Gastrocnemius medialis (tissue), 4 donors: ENCODE results near the gene MED17. TPM values are rescaled to one million over a fixed set of nuclear protein-coding genes. Genes with fewer than 3 reads are reported as not detected.

ENCODE experiments used
- ATAC-seq, 2 donors: fragments of 150-250 bp; one replicate each; pipeline ENCODE4 v1.9.1; 2016
- DNase-seq, 2 donors: peaks; one replicate each; pipeline ENCODE4 v3.0.0-alpha.2; 2019
- H3K27ac ChIP-seq, 4 donors: fragments of 200-600 bp; sonication (generic); 1 replicate in 1 of 4; 2 replicates in 3 of 4; pipeline ENCODE4 v1.5.1; 2016 to 2018; ENCODE audit warnings: mild to moderate bottlenecking in 2 of 4, moderate library complexity in 1 of 4
- H3K27me3 ChIP-seq, 3 donors: fragments of 200-600 bp; sonication (generic) in 2 of 3; 1 replicate in 1 of 3; 2 replicates in 2 of 3; pipeline versions ENCODE4 v1.5.1 to v1.6.0; 2016 to 2019; ENCODE audit warnings: mild to moderate bottlenecking in 1 of 3, moderate library complexity in 1 of 3
- H3K36me3 ChIP-seq, 2 donors: fragments of 200-600 bp; sonication (generic) in 1 of 2; one replicate each; pipeline ENCODE4 v1.5.1; 2017 to 2018
- H3K4me1 ChIP-seq, 2 donors: fragments of 200-600 bp; sonication (generic) in 1 of 2; one replicate each; pipeline ENCODE4 v1.5.1; 2016 to 2017; ENCODE audit warnings: mild to moderate bottlenecking in 2 of 2
- H3K4me3 ChIP-seq, 4 donors: fragments of 200-600 bp; sonication (generic) in 3 of 4; 1 replicate in 1 of 4; 2 replicates in 3 of 4; pipeline ENCODE4 v1.5.1; 2016 to 2019; ENCODE audit warnings: mild to moderate bottlenecking in 2 of 4
- H3K9me3 ChIP-seq, 3 donors: fragments of 200-600 bp; sonication (generic) in 2 of 3; 1 replicate in 1 of 3; 2 replicates in 2 of 3; pipeline ENCODE4 v1.5.1; 2016 to 2019
- CTCF ChIP-seq, 5 experiments: fragments of 450-650 bp in 3 of 5; fragments of 200-600 bp in 2 of 5; sonication (generic) in 2 of 5; IDR thresholded peaks in 4 of 5; conservative IDR thresholded peaks in 1 of 5; 1 replicate in 4 of 5; 2 replicates in 1 of 5; pipeline ENCODE4 v1.5.1; 2016 to 2019; ENCODE audit warnings: antibody characterized with exemption in 5 of 5, mild to moderate bottlenecking in 3 of 5, moderate library complexity in 3 of 5
- POLR2A ChIP-seq, 2 donors: fragments of 450-650 bp; IDR thresholded peaks; one replicate each; pipeline ENCODE4 v1.6.1; 2017; ENCODE audit warnings: antibody characterized with exemption in 2 of 2, mild to moderate bottlenecking in 2 of 2, moderate library complexity in 2 of 2
- in situ Hi-C, 4 donors: fragments of 200-750 bp; cut with MboI; loops; one replicate each; pipeline versions ENCODE4 v1.15.0 to v1.8.0; 2017; ENCODE audit warnings: low sequenced_read_pairs in 4 of 4
- intact Hi-C: fragments of 100-400 bp; cut with DNase I; formaldehyde crosslinking; loops from one replicate; pipeline ENCODE4 v1.15.1; 2023; ENCODE audit warnings: low total_unique reads
- total RNA-seq, 4 donors: library from RNA; depleted of rRNA; stranded (reverse); fragments of >200 nt; gene quantifications; one replicate each; pipeline versions ENCODE4 v1.1.0 to v1.2.3, GENCODE V29; 2016

Gene MED17
- total RNA-seq, 4 donors from 2014 or later = 12.3 to 14.0 (median 13.4) TPM

- Histone ChIP-seq H3K4me3 (no peak overlapping the region), H3K27me3 (no peaks in the 10 kb centered on the region), H3K9me3 (no peaks in the 10 kb centered on the region), H3K27ac (no peak overlapping the region), H3K4me1 (no peaks in the 10 kb centered on the region), H3K36me3 (no peaks in the 10 kb centered on the region)
- TF ChIP-seq CTCF (IDR thresholded peaks at IDR 0.05 in 4 of 5, conservative IDR thresholded peaks at IDR 0.05 in 1 of 5) (no peak), POLR2A (IDR thresholded peaks at IDR 0.05) (no peak)
- ATAC-seq = no peak
- no peak for DNase-seq
- in situ Hi-C loops (no loop called here), intact Hi-C loops (no loop called here)
Observed at GRCh38 chr11:93840981-93841380, 56.9 kb downstream of the MED17 start.

DNA sequence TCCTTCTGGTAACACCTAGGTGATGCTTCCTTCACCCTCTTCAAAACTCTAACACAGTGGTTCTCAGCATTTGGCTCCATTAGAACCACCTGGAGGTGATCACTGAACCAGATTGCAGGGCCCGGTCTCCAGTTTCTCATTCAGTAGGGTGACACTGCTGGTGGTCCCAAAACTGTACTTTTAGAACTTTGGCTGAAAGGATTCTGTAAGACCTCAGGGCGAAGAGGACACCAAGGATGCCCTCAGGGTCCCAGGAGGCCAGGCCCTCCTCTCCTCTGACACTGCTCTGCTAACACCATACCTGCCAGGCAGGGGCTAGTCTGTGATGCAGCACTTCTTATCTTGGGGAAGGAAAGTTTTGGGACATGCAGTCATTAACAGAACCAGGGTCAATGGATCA is 57.4 kb downstream of the MED17 start:
- no peak for ATAC-seq
- H3K9me3 ChIP-seq = no peaks in the 10 kb centered on the region
- no peak overlapping the region for H3K4me3 ChIP-seq
- in situ Hi-C loops = no loop called here
- H3K4me1 ChIP-seq = no peaks in the 10 kb centered on the region
- no peak for TF ChIP-seq POLR2A (IDR thresholded peaks at IDR 0.05)
- no peak for TF ChIP-seq CTCF (IDR thresholded peaks at IDR 0.05 in 4 of 5, conservative IDR thresholded peaks at IDR 0.05 in 1 of 5)
- no peak overlapping the region for H3K27ac ChIP-seq
- intact Hi-C loops = no loop called here
- H3K27me3 ChIP-seq = no peaks in the 10 kb centered on the region
- DNase-seq = no peak
- H3K36me3 ChIP-seq = no peaks in the 10 kb centered on the region

- in situ Hi-C loops (no loop called here), intact Hi-C loops (no loop called here)
- DNase-seq = no peak
- TF ChIP-seq CTCF (IDR thresholded peaks at IDR 0.05 in 4 of 5, conservative IDR thresholded peaks at IDR 0.05 in 1 of 5) (no peak), POLR2A (IDR thresholded peaks at IDR 0.05) (no peak)
- no peaks in the 10 kb centered on the region for H3K36me3 ChIP-seq
- no peaks in the 10 kb centered on the region for H3K4me1 ChIP-seq
- no peaks in the 10 kb centered on the region for H3K27me3 ChIP-seq
- no peaks in the 10 kb centered on the region for H3K9me3 ChIP-seq
- H3K4me3 ChIP-seq = no peak overlapping the region
- ATAC-seq = no peak
- H3K27ac ChIP-seq = no peak overlapping the region
Observed at GRCh38 chr11:93842034-93842433, 58.0 kb downstream of the MED17 start.

DNA sequence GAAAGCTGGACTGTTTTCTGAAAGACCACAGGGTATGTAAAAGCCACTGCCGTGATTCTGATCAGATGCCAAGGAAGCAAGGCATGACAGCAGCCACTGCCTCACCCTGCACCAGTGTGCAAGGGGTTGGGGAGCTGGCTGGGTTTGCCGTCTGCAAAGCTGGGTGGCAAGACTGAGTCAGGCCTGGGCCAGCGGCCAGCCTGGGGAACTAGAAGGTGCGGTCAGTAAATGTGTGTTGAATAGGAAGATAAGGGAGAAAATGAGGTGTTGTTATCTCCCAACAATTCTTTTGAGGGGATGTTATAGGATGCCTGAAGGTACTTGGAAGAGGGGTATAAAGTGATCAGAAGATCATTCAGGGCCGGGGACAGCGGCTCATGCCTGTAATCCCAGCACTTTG is 58.4 kb downstream of the MED17 start:
- intact Hi-C loops = no loop called here

More for the DNA sequence above, 58.4 kb downstream of the MED17 start:
- DNase-seq (no peak), ATAC-seq (no peak)
- H3K4me1 ChIP-seq = no peaks in the 10 kb centered on the region
- no peak for TF ChIP-seq POLR2A (IDR thresholded peaks at IDR 0.05)
- no peak for TF ChIP-seq CTCF (IDR thresholded peaks at IDR 0.05 in 4 of 5, conservative IDR thresholded peaks at IDR 0.05 in 1 of 5)
- no peaks in the 10 kb centered on the region for H3K27me3 ChIP-seq
- no peaks in the 10 kb centered on the region for H3K9me3 ChIP-seq
- in situ Hi-C loops = no loop called here
- no peak overlapping the region for H3K27ac ChIP-seq
- no peaks in the 10 kb centered on the region for H3K36me3 ChIP-seq
- no peak overlapping the region for H3K4me3 ChIP-seq
